Activated naive CD8-positive, alpha-beta T cell treated with anti-CD3 and anti-CD28 coated beads, Interleukin-2, amount 50 U/mL, for 24 hours (primary cell): ENCODE measurements around the gene FAHD2A.
"Not testable (repeated sequence)": the region's sequence is repeated elsewhere in the genome, so short reads cannot be mapped to it uniquely, and the experiment has no call there.

Experiments used
- ATAC-seq: fragments of 150-1000 bp; cut with Tn5 transposase; one replicate; pipeline ENCODE4 v1.10.0; 2021
- DNase-seq: peaks from one replicate; pipeline ENCODE4 v3.0.0; 2021
- H3K27ac Mint-ChIP-seq: one replicate; pipeline ENCODE4 v1.8.0; 2021; ENCODE audit warnings: mild to moderate bottlenecking, mixed read lengths
- H3K27me3 Mint-ChIP-seq: one replicate; pipeline ENCODE4 v1.8.0; 2021; ENCODE audit warnings: mixed read lengths
- H3K36me3 Mint-ChIP-seq: one replicate; pipeline ENCODE4 v1.8.0; 2021; ENCODE audit warnings: low read depth, mixed read lengths
- H3K4me1 Mint-ChIP-seq: one replicate; pipeline ENCODE4 v1.8.0; 2021; ENCODE audit warnings: mixed read lengths
- H3K4me3 Mint-ChIP-seq: one replicate; pipeline ENCODE4 v1.8.0; 2021; ENCODE audit warnings: mild to moderate bottlenecking, moderate library complexity, mixed read lengths
- H3K9me3 Mint-ChIP-seq: one replicate; pipeline ENCODE4 v1.8.0; 2021; ENCODE audit warnings: mixed read lengths

Gene FAHD2A

GRCh38 chr2:95372216-95372829 is 30.2 kb upstream of the FAHD2A start:
- Mint-ChIP-seq H3K4me1 (no peaks in the 10 kb centered on the region), H3K27ac (no peak overlapping the region), H3K36me3 (no peaks in the 10 kb centered on the region), H3K9me3 (peaks cover 6% of the 10 kb centered on the region), H3K27me3 (peaks cover 22% of the 10 kb centered on the region), H3K4me3 (no peak overlapping the region)
- DNase-seq (no peak), ATAC-seq (no peak)

- Mint-ChIP-seq H3K9me3 (peaks cover 6% of the 10 kb centered on the region), H3K4me3 (no peak overlapping the region), H3K4me1 (no peaks in the 10 kb centered on the region), H3K36me3 (no peaks in the 10 kb centered on the region), H3K27ac (no peak overlapping the region), H3K27me3 (peaks cover 22% of the 10 kb centered on the region)
- ATAC-seq (no peak), DNase-seq (no peak)
Observed at GRCh38 chr2:95372845-95373244, 29.7 kb upstream of the FAHD2A start.

DNA sequence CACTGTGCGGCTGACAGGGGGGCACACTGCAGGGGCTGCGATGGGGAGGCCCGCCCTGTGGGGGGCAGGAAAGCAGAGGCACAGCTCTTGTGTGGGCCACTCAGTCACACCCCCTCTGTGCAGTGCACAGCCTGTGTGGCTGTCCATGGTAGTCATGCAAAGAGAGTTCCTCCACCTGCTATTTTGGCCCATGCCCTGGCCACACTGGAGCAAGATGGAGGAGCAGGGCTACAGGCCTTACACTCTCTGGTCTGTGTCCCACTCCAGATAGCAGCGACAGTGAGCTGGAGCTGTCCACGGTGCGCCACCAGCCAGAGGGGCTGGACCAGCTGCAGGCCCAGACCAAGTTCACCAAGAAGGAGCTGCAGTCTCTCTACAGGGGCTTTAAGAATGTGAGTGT is 28.5 kb upstream of the FAHD2A start:
- H3K27me3 Mint-ChIP-seq, result peaks cover 19% of the 10 kb centered on the region
- no peak overlapping the region for H3K4me3 Mint-ChIP-seq
- no peak for ATAC-seq
- no peak for DNase-seq
- H3K4me1 Mint-ChIP-seq, result no peaks in the 10 kb centered on the region
- no peaks in the 10 kb centered on the region for H3K36me3 Mint-ChIP-seq
- peaks cover 6% of the 10 kb centered on the region for H3K9me3 Mint-ChIP-seq
- H3K27ac Mint-ChIP-seq, result no peak overlapping the region

DNA sequence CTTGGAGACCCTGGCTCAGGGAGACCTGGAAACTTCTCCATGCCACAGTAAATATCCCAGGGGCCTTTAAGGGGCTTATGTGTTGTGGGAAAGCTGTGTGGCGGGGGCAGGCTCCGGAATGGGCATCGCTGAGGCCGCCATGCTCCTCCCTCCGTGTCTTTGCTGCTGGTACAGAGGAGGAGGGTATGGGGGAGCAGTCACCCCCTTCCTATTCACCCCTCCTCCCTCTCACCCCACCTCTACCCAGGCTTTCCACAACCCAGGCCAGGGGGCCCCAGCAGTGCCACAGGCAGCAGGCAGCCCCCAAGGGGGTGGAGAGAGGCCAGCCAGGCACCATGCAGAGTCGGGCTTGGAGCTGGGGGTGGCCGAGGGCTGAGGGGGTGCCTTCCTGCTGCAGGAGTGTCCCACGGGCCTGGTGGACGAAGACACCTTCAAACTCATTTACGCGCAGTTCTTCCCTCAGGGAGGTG is 28.0 kb upstream of the FAHD2A start:
- Mint-ChIP-seq H3K27me3 (peaks cover 16% of the 10 kb centered on the region), H3K27ac (no peak overlapping the region), H3K9me3 (peaks cover 6% of the 10 kb centered on the region), H3K4me1 (no peaks in the 10 kb centered on the region), H3K4me3 (no peak overlapping the region), H3K36me3 (no peaks in the 10 kb centered on the region)
- ATAC-seq (no peak), DNase-seq (no peak)

- Mint-ChIP-seq H3K4me1 (no peaks in the 10 kb centered on the region), H3K27me3 (peaks cover 17% of the 10 kb centered on the region), H3K4me3 (no peak overlapping the region), H3K36me3 (no peaks in the 10 kb centered on the region), H3K9me3 (peaks cover 6% of the 10 kb centered on the region), H3K27ac (no peak overlapping the region)
- ATAC-seq (no peak), DNase-seq (no peak)
Observed at GRCh38 chr2:95374921-95375471, 27.5 kb upstream of the FAHD2A start.

- ATAC-seq (no peak), DNase-seq (no peak)
- Mint-ChIP-seq H3K27ac (no peak overlapping the region), H3K27me3 (peaks cover 16% of the 10 kb centered on the region), H3K9me3 (peaks cover 6% of the 10 kb centered on the region), H3K4me1 (no peaks in the 10 kb centered on the region), H3K36me3 (no peaks in the 10 kb centered on the region), H3K4me3 (no peak overlapping the region)
Observed at GRCh38 chr2:95375532-95376150, 26.9 kb upstream of the FAHD2A start.

DNA sequence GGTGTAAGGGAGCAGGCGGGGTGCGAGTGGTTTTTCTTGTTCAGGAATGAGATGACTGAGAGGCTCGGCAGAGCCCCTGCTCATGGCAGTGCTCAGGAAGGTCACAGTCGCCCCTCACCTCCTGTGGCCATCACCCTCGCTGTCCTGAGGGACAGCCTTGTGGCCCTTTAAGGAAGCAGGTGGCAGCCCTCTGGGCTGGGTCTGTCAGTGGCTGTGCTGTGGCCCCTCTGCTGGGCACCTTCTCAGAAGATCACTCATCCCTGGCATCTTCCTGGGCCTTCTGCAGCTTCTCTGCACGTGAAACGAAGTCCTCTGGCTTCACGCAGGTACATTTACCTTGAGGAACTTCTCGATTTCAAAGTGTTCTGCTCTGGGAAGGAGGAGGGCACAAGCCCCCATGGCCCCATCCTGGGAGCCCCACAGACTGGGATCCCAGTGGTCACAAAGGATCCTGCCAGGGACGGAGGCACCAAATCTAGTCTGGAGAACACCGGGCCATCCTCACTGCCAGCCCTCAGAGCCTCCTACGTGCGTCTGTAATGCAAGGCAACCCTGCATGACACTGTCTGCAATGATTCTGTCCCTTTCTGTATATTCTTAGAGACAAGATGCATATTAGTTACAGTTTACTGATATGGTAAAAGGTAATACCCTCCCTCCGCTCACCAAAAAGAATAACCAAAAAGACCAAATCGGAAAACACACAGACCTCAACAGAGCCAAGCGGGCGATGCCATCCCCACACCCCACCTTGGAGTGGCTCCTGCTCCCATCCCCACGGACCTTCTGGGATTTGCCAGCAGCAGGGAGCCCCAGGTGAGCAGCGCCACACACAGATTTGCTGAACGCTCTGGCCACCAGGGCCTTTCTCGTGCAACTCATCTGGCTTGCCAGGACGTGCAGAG is 25.9 kb upstream of the FAHD2A start:
- Mint-ChIP-seq H3K27ac (no peak overlapping the region), H3K4me1 (no peaks in the 10 kb centered on the region), H3K9me3 (peaks cover under 1% of the 10 kb centered on the region), H3K4me3 (no peak overlapping the region), H3K27me3 (peaks cover 14% of the 10 kb centered on the region), H3K36me3 (no peaks in the 10 kb centered on the region)
- DNase-seq, result no peak
- no peak for ATAC-seq

DNA sequence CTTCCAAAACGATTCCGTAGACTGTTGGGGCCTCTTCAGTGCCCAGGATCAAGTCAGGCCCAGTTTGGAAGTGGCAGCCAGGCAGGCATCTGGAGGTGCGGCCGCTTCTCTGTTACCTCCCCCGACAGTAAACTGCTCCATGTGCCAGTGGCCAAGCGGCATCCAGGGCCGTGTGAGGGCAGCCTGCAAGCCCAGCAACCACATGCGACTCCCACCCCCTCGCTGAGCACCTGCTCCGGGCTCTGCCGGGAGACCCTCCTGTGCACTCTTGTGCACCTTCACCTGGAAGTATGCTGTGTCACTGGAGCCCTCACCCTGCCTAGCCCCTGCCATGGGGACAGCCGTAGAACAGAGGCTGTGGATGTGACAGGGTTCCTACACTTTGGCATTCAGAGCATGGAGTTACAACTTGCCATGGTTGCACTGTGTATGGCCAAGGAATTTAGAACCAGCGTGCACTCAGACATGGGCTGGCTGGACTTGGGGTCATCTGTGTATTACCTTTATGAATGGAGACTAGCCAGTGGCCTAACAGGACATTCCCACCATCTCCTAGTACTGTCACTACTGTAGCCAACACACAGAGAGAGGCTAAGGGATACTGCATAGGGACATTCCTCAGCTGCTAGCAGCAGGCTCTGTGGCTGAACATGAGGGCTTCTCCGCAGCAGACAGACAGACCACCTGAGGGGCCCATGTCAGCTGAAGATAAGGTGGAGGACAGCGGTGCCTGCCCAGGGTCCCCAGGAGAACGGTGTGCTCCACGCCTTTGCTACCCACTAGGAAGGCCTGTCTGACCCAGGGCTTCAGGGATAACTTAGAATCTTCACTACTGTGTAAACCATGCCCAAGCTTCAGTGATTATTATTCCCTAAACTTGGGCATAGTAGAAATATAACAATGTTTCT is 25.0 kb upstream of the FAHD2A start:
- DNase-seq (no peak), ATAC-seq (no peak)
- no peaks in the 10 kb centered on the region for H3K4me1 Mint-ChIP-seq
- H3K36me3 Mint-ChIP-seq, result no peaks in the 10 kb centered on the region
- H3K27me3 Mint-ChIP-seq, result peaks cover 10% of the 10 kb centered on the region
- H3K4me3 Mint-ChIP-seq, result no peak overlapping the region
- no peak overlapping the region for H3K27ac Mint-ChIP-seq
- H3K9me3 Mint-ChIP-seq, result no peaks in the 10 kb centered on the region

DNA sequence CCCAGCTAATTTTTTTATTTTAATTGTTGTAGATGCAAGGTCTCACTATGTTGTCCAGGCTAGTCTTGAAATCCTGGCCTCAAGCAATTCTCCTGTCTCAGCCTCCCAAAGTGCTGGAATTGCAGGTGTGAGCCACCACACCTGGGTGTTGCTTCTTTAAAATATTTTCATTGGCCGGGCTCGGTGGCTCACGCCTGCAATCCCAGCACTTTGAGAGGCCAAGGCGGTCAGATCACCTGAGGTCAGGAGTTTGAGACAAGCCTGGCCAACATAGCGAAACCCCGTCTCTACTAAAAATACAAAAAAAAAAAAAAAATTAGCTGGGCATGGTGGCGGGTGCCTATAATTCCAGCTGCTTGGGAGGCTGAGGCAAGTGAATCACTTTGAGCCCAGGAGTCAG is 24.2 kb upstream of the FAHD2A start:
- H3K9me3 Mint-ChIP-seq, H3K27ac Mint-ChIP-seq, H3K4me3 Mint-ChIP-seq, ATAC-seq, H3K4me1 Mint-ChIP-seq, H3K36me3 Mint-ChIP-seq, H3K27me3 Mint-ChIP-seq, DNase-seq: not testable (repeated sequence)

GRCh38 chr2:95379371-95379831 is 23.1 kb upstream of the FAHD2A start:
- peaks cover 8% of the 10 kb centered on the region for H3K27me3 Mint-ChIP-seq
- no peaks in the 10 kb centered on the region for H3K9me3 Mint-ChIP-seq
- H3K36me3 Mint-ChIP-seq, result no peaks in the 10 kb centered on the region
- no peak overlapping the region for H3K4me3 Mint-ChIP-seq
- H3K4me1 Mint-ChIP-seq, result no peaks in the 10 kb centered on the region
- no peak overlapping the region for H3K27ac Mint-ChIP-seq
- DNase-seq, result no peak
- no peak for ATAC-seq

DNA sequence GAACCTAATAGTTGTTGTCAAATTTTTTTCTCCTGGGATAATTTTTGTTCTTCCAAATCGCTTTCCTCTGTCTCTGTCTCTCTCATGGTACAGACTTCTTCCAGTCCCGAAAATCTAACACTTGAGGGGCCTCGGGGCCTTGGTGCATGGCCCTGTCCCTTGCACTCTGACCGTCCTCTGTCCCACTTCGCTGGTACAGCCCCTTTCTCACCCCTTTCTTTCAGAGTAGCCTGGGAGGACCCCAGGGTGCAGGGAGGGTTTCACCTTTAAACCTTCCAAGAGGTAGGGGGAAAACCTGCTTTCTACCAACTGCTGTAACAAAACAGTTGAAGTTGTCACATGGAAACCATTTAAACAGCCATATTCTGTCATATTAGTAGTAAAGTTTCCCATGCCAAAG is 22.2 kb upstream of the FAHD2A start:
- no peak overlapping the region for H3K4me3 Mint-ChIP-seq
- no peak overlapping the region for H3K27ac Mint-ChIP-seq
- peaks cover 6% of the 10 kb centered on the region for H3K27me3 Mint-ChIP-seq
- ATAC-seq, result no peak
- no peaks in the 10 kb centered on the region for H3K4me1 Mint-ChIP-seq
- H3K9me3 Mint-ChIP-seq, result no peaks in the 10 kb centered on the region
- H3K36me3 Mint-ChIP-seq, result no peaks in the 10 kb centered on the region
- DNase-seq, result no peak

DNA sequence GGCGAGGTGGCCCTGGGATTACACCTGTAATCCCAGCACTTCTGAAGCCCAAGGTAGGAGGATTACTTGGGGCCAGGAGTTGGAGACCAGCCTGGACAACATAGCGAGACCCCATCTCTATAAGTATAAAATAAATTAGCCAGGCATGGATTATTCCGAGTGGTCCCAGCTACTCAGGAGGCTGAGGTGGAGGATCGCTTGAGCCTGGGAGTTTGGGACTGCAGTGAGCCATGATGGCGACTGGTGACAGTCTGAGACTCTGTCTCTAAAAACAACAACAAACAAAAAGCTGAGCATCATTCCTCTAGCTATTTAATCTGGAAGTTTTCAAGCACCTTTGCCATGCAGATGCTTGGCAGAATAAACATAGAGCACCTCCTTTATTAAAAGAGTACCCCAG is 21.8 kb upstream of the FAHD2A start:
- ATAC-seq (no peak), DNase-seq (no peak)
- Mint-ChIP-seq H3K36me3 (no peaks in the 10 kb centered on the region), H3K4me1 (no peaks in the 10 kb centered on the region), H3K27ac (no peak overlapping the region), H3K27me3 (peaks cover 6% of the 10 kb centered on the region), H3K9me3 (no peaks in the 10 kb centered on the region), H3K4me3 (no peak overlapping the region)

GRCh38 chr2:95381212-95382191 is 21.0 kb upstream of the FAHD2A start:
- no peak overlapping the region for H3K4me3 Mint-ChIP-seq
- peaks cover 7% of the 10 kb centered on the region for H3K27me3 Mint-ChIP-seq
- no peaks in the 10 kb centered on the region for H3K4me1 Mint-ChIP-seq
- DNase-seq, result no peak
- H3K36me3 Mint-ChIP-seq, result no peaks in the 10 kb centered on the region
- ATAC-seq, result peak; percentile 15
- H3K9me3 Mint-ChIP-seq, result no peaks in the 10 kb centered on the region
- no peak overlapping the region for H3K27ac Mint-ChIP-seq
